Measurements from ENCODE around the gene PRICKLE1.

DNA sequence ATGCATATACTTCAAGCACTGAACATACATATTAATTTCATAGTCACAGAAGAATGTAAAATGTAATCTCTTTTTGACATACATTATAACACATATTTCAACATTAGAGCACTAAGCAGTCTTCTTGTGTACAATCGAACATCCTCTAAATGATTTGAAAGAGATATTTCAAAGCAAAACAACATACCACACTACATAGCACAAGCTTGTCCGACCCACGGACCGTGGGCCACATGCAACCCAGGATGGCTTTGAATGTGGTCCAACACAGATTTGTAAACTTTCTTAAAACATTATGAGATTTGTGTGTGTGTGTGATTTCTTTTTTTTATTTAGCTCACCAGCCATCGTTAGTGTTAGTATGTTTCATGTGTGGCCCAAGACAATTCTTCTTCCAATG, 7.0 kb downstream of the PRICKLE1 start:
- no peak for TF ChIP-seq THRA (CRISPR knock-in tag; IDR thresholded peaks at IDR 0.05; ENCODE audit: borderline replicate concordance)
- TF ChIP-seq POLR2AphosphoS5 (IDR thresholded peaks at IDR 0.05; ENCODE audit: low read depth, low read length) = no peak
- TF ChIP-seq, protein P1, sequence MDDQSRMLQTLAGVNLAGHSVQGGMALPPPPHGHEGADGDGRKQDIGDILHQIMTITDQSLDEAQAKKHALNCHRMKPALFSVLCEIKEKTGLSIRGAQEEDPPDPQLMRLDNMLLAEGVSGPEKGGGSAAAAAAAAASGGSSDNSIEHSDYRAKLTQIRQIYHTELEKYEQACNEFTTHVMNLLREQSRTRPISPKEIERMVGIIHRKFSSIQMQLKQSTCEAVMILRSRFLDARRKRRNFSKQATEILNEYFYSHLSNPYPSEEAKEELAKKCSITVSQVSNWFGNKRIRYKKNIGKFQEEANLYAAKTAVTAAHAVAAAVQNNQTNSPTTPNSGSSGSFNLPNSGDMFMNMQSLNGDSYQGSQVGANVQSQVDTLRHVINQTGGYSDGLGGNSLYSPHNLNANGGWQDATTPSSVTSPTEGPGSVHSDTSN (CRISPR knock-in tag; IDR thresholded peaks at IDR 0.05; ENCODE audit: borderline replicate concordance) = no peak
- no peak for TF ChIP-seq ZNF713 (CRISPR knock-in tag; IDR thresholded peaks at IDR 0.05)
- no peak for TF ChIP-seq TCF12 (IDR thresholded peaks at IDR 0.05)
- TF ChIP-seq TCF12 (CRISPR knock-in tag; IDR thresholded peaks at IDR 0.05) = no peak
- TF ChIP-seq, protein P2, sequence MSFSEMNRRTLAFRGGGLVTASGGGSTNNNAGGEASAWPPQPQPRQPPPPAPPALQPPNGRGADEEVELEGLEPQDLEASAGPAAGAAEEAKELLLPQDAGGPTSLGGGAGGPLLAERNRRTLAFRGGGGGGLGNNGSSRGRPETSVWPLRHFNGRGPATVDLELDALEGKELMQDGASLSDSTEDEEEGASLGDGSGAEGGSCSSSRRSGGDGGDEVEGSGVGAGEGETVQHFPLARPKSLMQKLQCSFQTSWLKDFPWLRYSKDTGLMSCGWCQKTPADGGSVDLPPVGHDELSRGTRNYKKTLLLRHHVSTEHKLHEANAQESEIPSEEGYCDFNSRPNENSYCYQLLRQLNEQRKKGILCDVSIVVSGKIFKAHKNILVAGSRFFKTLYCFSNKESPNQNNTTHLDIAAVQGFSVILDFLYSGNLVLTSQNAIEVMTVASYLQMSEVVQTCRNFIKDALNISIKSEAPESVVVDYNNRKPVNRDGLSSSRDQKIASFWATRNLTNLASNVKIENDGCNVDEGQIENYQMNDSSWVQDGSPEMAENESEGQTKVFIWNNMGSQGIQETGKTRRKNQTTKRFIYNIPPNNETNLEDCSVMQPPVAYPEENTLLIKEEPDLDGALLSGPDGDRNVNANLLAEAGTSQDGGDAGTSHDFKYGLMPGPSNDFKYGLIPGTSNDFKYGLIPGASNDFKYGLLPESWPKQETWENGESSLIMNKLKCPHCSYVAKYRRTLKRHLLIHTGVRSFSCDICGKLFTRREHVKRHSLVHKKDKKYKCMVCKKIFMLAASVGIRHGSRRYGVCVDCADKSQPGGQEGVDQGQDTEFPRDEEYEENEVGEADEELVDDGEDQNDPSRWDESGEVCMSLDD (CRISPR knock-in tag; IDR thresholded peaks at IDR 0.05; ENCODE audit: borderline replicate concordance) = no peak
- no peak for TF ChIP-seq FOXK1 (CRISPR knock-in tag; IDR thresholded peaks at IDR 0.05; ENCODE audit: borderline replicate concordance, low read depth)
- no peak for TF ChIP-seq ZNF850 (CRISPR knock-in tag; conservative IDR thresholded peaks at IDR 0.05)
- TF ChIP-seq ATF3 (CRISPR knock-in tag; IDR thresholded peaks at IDR 0.05) = no peak
- no peak for TF ChIP-seq FOSL2 (CRISPR knock-in tag; IDR thresholded peaks at IDR 0.05)
